CD14-positive monocyte (primary cell): ENCODE data around the gene IL7R. TPM values are rescaled to one million over a fixed set of nuclear protein-coding genes. Genes with fewer than 3 reads are reported as not detected.

Experiments
- DNase-seq, 3 donors: peaks; one replicate each; pipeline ENCODE4 v3.0.0-alpha.2; 2011 to 2022
- H2AFZ ChIP-seq: 2 replicates; pipeline ENCODE4 v1.6.0; 2012; ENCODE audit warnings: mild to moderate bottlenecking, low read depth, low read length, inconsistent platforms; ENCODE audit not compliant: insufficient read depth, poor library complexity, severe bottlenecking
- H3K27ac ChIP-seq, 2 donors: 1 replicate in 1 of 2; 2 replicates in 1 of 2; pipeline ENCODE4 v1.5.1; 2012 to 2013; ENCODE audit warnings: low read length in 2 of 2, control low read depth in 1 of 2, inconsistent platforms in 1 of 2, low read depth in 1 of 2, mild to moderate bottlenecking in 1 of 2
- H3K27me3 ChIP-seq, 2 donors: one replicate each; pipeline versions ENCODE4 v1.6.0 to v1.6.1; 2011 to 2013; ENCODE audit warnings: low read length in 2 of 2; ENCODE audit not compliant: control insufficient read depth in 2 of 2, insufficient read depth in 2 of 2
- H3K36me3 ChIP-seq, 2 donors: replicated peaks in 1 of 2; 1 replicate in 1 of 2; 2 replicates in 1 of 2; pipeline versions ENCODE4 v1.5.1 to v1.6.1; 2012 to 2013; ENCODE audit warnings: low read length in 2 of 2, control low read depth in 1 of 2, inconsistent platforms in 1 of 2, mild to moderate bottlenecking in 1 of 2; ENCODE audit not compliant: insufficient read depth in 2 of 2, control insufficient read depth in 1 of 2
- H3K4me1 ChIP-seq, 2 donors: 1 replicate in 1 of 2; 2 replicates in 1 of 2; pipeline versions ENCODE4 v1.5.1 to v1.6.1; 2012 to 2013; ENCODE audit warnings: low read length in 2 of 2, control low read depth in 1 of 2, inconsistent platforms in 1 of 2, mild to moderate bottlenecking in 1 of 2, moderate library complexity in 1 of 2; ENCODE audit not compliant: insufficient read depth in 2 of 2, control insufficient read depth in 1 of 2
- H3K4me2 ChIP-seq: replicated peaks from 2 replicates; pipeline ENCODE3; 2012; ENCODE audit warnings: low read length, moderate library complexity, mild to moderate bottlenecking; ENCODE audit not compliant: poor library complexity, severe bottlenecking; ENCODE audit errors: extremely low read depth
- H3K4me3 ChIP-seq, 3 experiments: fragments of 200-600 bp in 1 of 3; sonication (generic) in 1 of 3; replicated peaks in 1 of 3; 1 replicate in 2 of 3; 2 replicates in 1 of 3; pipeline ENCODE4 v1.5.1; 2011 to 2013; ENCODE audit warnings: low read length in 3 of 3, mild to moderate bottlenecking in 3 of 3, control low read depth in 2 of 3, low read depth in 2 of 3, inconsistent platforms in 1 of 3, moderate library complexity in 1 of 3
- H3K79me2 ChIP-seq: 2 replicates; pipeline ENCODE4 v1.6.0; 2012; ENCODE audit warnings: mild to moderate bottlenecking, control low read depth, inconsistent platforms, low read length, moderate library complexity; ENCODE audit not compliant: insufficient read depth
- H3K9ac ChIP-seq: 2 replicates; pipeline ENCODE4 v1.6.0; 2017; ENCODE audit warnings: low read length, mild to moderate bottlenecking; ENCODE audit not compliant: insufficient read depth, poor library complexity, severe bottlenecking
- H3K9me3 ChIP-seq, 2 donors: replicated peaks in 1 of 2; 1 replicate in 1 of 2; 2 replicates in 1 of 2; pipeline versions ENCODE4 v1.5.1 to v1.6.1; 2012 to 2013; ENCODE audit warnings: low read length in 2 of 2, control low read depth in 1 of 2; ENCODE audit not compliant: control insufficient read depth in 1 of 2, insufficient read depth in 1 of 2
- H4K20me1 ChIP-seq: 2 replicates; pipeline ENCODE4 v1.6.0; 2012; ENCODE audit warnings: mild to moderate bottlenecking, low read length, control low read depth, moderate library complexity; ENCODE audit not compliant: insufficient read depth
- H3K27ac Mint-ChIP-seq, 7 donors: one replicate each; pipeline ENCODE4 v1.8.0; 2020; ENCODE audit warnings: mild to moderate bottlenecking in 7 of 7, mixed read lengths in 7 of 7, moderate library complexity in 6 of 7, inconsistent platforms in 2 of 7
- H3K27me3 Mint-ChIP-seq, 3 donors: one replicate each; pipeline ENCODE4 v1.8.0; 2021 to 2022; ENCODE audit warnings: low read depth in 3 of 3, mild to moderate bottlenecking in 3 of 3, mixed read lengths in 3 of 3, moderate library complexity in 3 of 3, inconsistent platforms in 1 of 3
- H3K36me3 Mint-ChIP-seq, 2 donors: one replicate each; pipeline ENCODE4 v1.8.0; 2020; ENCODE audit warnings: mixed read lengths in 2 of 2, inconsistent platforms in 1 of 2, mild to moderate bottlenecking in 1 of 2
- H3K4me1 Mint-ChIP-seq: one replicate; pipeline ENCODE4 v1.8.0; 2020; ENCODE audit warnings: mild to moderate bottlenecking, mixed read lengths
- H3K4me3 Mint-ChIP-seq, 2 donors: one replicate each; pipeline ENCODE4 v1.8.0; 2020; ENCODE audit warnings: mild to moderate bottlenecking in 2 of 2, mixed read lengths in 2 of 2, moderate library complexity in 1 of 2
- H3K9me3 Mint-ChIP-seq, 7 donors: one replicate each; pipeline ENCODE4 v1.8.0; 2020 to 2022; ENCODE audit warnings: mixed read lengths in 7 of 7, mild to moderate bottlenecking in 6 of 7, moderate library complexity in 6 of 7, inconsistent platforms in 2 of 7
- WGBS: methylation state at CpG from one replicate; pipeline ENCODE4 v1.1.5; 2013; ENCODE audit warnings: missing lambda C conversion rate; ENCODE audit not compliant: insufficient coverage; 5-methylcytosine and 5-hydroxymethylcytosine counted together
- intact Hi-C, 2 donors: fragments of 100-400 bp; cut with micrococcal nuclease; formaldehyde crosslinking; loops; one replicate each; pipeline versions ENCODE4 v1.15.0 to v1.15.1; 2023
- polyA plus RNA-seq, 3 donors: library from polyadenylated mRNA; depleted of rRNA in 1 of 3; unstranded in 2 of 3; stranded (reverse) in 1 of 3; fragments of 300-500 nt in 2 of 3; fragments of >200 nt in 1 of 3; fragmentation: Illumina TruSeq in 2 of 3; gene quantifications; 1 replicate in 2 of 3; 2 replicates in 1 of 3; pipeline ENCODE4 v1.2.3, GENCODE V29; 2012 to 2021
- TF ChIP-seq, protein P1 (sequence below): fragments of 200-600 bp; IDR thresholded peaks from one replicate; pipeline ENCODE4 v1.8.0; 2022; ENCODE audit warnings: antibody characterized with exemption, mild to moderate bottlenecking

The IL7R gene
- polyA plus RNA-seq, 3 donors, result 0.12 to 1.9 (median 1.1) TPM

DNA sequence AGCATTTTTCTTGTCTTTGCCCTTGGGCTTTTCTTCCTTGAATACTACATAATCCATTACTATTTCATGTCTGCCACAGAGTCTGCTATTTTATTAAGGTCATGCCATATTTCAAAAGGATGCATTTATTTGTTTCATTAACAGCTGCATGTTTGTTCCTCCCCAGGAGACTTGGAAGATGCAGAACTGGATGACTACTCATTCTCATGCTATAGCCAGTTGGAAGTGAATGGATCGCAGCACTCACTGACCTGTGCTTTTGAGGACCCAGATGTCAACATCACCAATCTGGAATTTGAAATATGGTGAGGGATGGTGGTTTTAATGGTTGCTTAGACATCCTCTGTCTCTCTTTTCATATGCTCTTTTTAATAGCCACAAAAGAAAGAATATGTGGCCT, 4.0 kb downstream of the IL7R start:
- Histone ChIP-seq H3K4me1 (peaks cover 8 to 12% of the 10 kb centered on the region in 2 donors), H3K4me2 (no peak overlapping the region), H4K20me1 (no peaks in the 10 kb centered on the region), H3K36me3 (no peaks in the 10 kb centered on the region), H3K9ac (no peak overlapping the region), H2AFZ (no peak overlapping the region), H3K79me2 (no peaks in the 10 kb centered on the region), H3K4me3 (no peak overlapping the region), H3K9me3 (no peaks in the 10 kb centered on the region), H3K27me3 (no peaks in the 10 kb centered on the region), H3K27ac (no peak overlapping the region)
- no CpG with 5 or more reads among the region's 1 CpG for WGBS
- DNase-seq, result no peak
- intact Hi-C loops, result no loop called here
- H3K36me3 Mint-ChIP-seq, result no peaks in the 10 kb centered on the region
- H3K4me3 Mint-ChIP-seq, result no peak overlapping the region
- H3K9me3 Mint-ChIP-seq, result peaks cover 0 to 2% (median 0%) of the 10 kb centered on the region in 7 donors
- TF ChIP-seq, protein P1, sequence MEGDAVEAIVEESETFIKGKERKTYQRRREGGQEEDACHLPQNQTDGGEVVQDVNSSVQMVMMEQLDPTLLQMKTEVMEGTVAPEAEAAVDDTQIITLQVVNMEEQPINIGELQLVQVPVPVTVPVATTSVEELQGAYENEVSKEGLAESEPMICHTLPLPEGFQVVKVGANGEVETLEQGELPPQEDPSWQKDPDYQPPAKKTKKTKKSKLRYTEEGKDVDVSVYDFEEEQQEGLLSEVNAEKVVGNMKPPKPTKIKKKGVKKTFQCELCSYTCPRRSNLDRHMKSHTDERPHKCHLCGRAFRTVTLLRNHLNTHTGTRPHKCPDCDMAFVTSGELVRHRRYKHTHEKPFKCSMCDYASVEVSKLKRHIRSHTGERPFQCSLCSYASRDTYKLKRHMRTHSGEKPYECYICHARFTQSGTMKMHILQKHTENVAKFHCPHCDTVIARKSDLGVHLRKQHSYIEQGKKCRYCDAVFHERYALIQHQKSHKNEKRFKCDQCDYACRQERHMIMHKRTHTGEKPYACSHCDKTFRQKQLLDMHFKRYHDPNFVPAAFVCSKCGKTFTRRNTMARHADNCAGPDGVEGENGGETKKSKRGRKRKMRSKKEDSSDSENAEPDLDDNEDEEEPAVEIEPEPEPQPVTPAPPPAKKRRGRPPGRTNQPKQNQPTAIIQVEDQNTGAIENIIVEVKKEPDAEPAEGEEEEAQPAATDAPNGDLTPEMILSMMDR, result no peak
- no peak overlapping the region for H3K27ac Mint-ChIP-seq
- H3K27me3 Mint-ChIP-seq, result peaks cover 0 to 2% (median 0%) of the 10 kb centered on the region in 3 donors
- H3K4me1 Mint-ChIP-seq, result peaks cover 13% of the 10 kb centered on the region

DNA sequence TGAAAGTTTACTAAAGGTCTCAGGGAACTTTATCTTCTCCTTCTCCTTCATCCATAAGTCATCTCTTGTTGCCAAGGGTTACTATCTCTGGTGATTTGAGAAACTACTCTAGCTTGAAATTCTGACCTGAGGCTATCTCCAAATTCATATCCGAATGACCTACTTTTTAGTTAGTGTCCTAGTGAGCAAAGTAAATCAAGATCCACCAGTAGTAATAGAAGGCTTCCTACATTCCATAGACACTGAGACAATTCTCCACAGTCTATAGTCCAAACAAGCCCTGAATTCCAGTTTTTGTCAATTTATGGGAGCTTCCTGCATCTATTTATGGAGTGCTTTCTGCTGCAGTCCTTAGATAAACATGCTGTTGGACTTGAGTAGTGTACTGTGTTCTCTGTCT, 5.0 kb downstream of the IL7R start:
- H3K9ac ChIP-seq, result no peak overlapping the region
- no peaks in the 10 kb centered on the region for H4K20me1 ChIP-seq
- H3K36me3 Mint-ChIP-seq, result no peaks in the 10 kb centered on the region
- no peak overlapping the region for H3K4me2 ChIP-seq
- H3K4me3 ChIP-seq, result no peak overlapping the region
- DNase-seq, result no peak
- no peaks in the 10 kb centered on the region for H3K36me3 ChIP-seq
- peaks cover 1 to 5% of the 10 kb centered on the region in 2 donors for H3K4me1 ChIP-seq
- H3K27ac Mint-ChIP-seq, result no peak overlapping the region
- no peaks in the 10 kb centered on the region for H3K79me2 ChIP-seq
- intact Hi-C loops, result no loop called here
- no peak overlapping the region for H3K4me3 Mint-ChIP-seq
- H2AFZ ChIP-seq, result no peak overlapping the region
- H3K27ac ChIP-seq, result no peak overlapping the region
- H3K9me3 ChIP-seq, result no peaks in the 10 kb centered on the region
- no CpG with 5 or more reads among the region's 1 CpG for WGBS
- peaks cover 0 to 2% (median 0%) of the 10 kb centered on the region in 3 donors for H3K27me3 Mint-ChIP-seq
- no peaks in the 10 kb centered on the region for H3K27me3 ChIP-seq
- peaks cover 6% of the 10 kb centered on the region for H3K4me1 Mint-ChIP-seq
- H3K9me3 Mint-ChIP-seq, result peaks cover 0 to 2% (median 0%) of the 10 kb centered on the region in 7 donors
- TF ChIP-seq, protein P1, result no peak
